Chondrocyte (in vitro differentiated cells): ENCODE results near the gene TOR1B. TPM values are rescaled to one million over a fixed set of nuclear protein-coding genes. Genes with fewer than 3 reads are reported as not detected.

Source experiments
- DNase-seq: peaks from one replicate; pipeline ENCODE4 v3.0.0; 2021; ENCODE audit warnings: mixed read lengths, low spot score
- H3K27ac Mint-ChIP-seq: one replicate; pipeline ENCODE4 v1.8.0; 2021; ENCODE audit warnings: mild to moderate bottlenecking, moderate library complexity, mixed read lengths; ENCODE audit not compliant: unreplicated experiment
- H3K27me3 Mint-ChIP-seq: 2 replicates; pipeline ENCODE4 v1.8.0; 2021; ENCODE audit warnings: low read depth, mixed read lengths
- H3K36me3 Mint-ChIP-seq: 2 replicates; pipeline ENCODE4 v1.8.0; 2021; ENCODE audit warnings: low read depth, mixed read lengths
- H3K4me1 Mint-ChIP-seq: 2 replicates; pipeline ENCODE4 v1.8.0; 2021; ENCODE audit warnings: low read depth, mild to moderate bottlenecking, mixed read lengths
- H3K4me3 Mint-ChIP-seq: one replicate; pipeline ENCODE4 v1.8.0; 2021; ENCODE audit warnings: mild to moderate bottlenecking, moderate library complexity, mixed read lengths; ENCODE audit not compliant: unreplicated experiment
- H3K9me3 Mint-ChIP-seq: 2 replicates; pipeline ENCODE4 v1.8.0; 2021; ENCODE audit warnings: low read depth, mixed read lengths
- total RNA-seq: library from RNA; stranded (reverse); gene quantifications from 3 replicates; pipeline ENCODE4 v1.2.1, GENCODE V29; 2021
- TF ChIP-seq, protein P1 (sequence below): fragments of 200-600 bp; sonication (generic); IDR thresholded peaks from 2 replicates; pipeline ENCODE4 v1.5.0; 2021; ENCODE audit warnings: antibody characterized with exemption, mild to moderate bottlenecking, moderate library complexity

TOR1B gene
- total RNA-seq, 1 donor from 2014 or later: 39.4 TPM

DNA sequence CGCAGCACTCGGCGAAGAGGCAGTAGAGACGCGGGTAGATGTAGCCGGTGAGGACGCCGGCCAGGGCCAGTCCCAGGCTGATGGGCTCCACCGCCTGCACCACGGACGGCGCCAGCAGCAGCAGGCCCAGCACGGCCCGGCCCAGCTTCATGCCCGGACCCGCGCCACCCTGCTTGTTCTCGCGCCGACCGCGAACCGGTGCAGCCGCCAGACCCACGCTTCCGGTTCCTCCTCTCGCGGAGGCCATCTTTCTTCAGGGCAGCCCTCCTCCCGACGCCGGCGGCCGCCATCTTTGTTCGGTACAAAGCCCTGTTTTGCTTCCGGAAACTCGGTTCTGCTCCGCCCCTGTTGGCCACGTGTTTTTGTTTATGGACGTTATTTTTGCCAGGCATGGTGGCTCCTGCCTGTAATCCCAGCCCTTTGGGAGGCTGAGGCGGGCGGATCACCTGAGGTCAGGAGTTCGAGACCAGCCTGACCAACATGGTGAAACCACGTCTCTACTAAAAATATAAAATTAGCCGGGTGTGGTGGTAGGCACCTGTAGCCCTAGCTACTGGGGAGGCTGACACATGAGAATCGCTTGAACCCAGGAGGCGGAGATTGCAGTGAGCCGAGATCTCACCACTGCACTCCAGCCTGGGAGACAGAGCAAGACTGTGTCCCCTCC, 21.1 kb downstream of the TOR1B start, which contains the start of gene TOR1A:
Gene TOR1A (minus strand): TSS at position 202 of the 667 bp plus-strand sequence. CDS start 51 bp downstream, at position 151.
- no peaks in the 10 kb centered on the region for H3K9me3 Mint-ChIP-seq
- no peaks in the 10 kb centered on the region for H3K27me3 Mint-ChIP-seq
- peak within 1 kb of the TSS; percentile 80 for H3K27ac Mint-ChIP-seq
- DNase-seq: no peak
- peak within 1 kb of the TSS; percentile 82 for H3K4me3 Mint-ChIP-seq
- TF ChIP-seq, protein P1, sequence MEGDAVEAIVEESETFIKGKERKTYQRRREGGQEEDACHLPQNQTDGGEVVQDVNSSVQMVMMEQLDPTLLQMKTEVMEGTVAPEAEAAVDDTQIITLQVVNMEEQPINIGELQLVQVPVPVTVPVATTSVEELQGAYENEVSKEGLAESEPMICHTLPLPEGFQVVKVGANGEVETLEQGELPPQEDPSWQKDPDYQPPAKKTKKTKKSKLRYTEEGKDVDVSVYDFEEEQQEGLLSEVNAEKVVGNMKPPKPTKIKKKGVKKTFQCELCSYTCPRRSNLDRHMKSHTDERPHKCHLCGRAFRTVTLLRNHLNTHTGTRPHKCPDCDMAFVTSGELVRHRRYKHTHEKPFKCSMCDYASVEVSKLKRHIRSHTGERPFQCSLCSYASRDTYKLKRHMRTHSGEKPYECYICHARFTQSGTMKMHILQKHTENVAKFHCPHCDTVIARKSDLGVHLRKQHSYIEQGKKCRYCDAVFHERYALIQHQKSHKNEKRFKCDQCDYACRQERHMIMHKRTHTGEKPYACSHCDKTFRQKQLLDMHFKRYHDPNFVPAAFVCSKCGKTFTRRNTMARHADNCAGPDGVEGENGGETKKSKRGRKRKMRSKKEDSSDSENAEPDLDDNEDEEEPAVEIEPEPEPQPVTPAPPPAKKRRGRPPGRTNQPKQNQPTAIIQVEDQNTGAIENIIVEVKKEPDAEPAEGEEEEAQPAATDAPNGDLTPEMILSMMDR: no peak
- H3K36me3 Mint-ChIP-seq: peaks cover 6% of the 10 kb centered on the region
- peaks cover 11% of the 10 kb centered on the region for H3K4me1 Mint-ChIP-seq

DNA sequence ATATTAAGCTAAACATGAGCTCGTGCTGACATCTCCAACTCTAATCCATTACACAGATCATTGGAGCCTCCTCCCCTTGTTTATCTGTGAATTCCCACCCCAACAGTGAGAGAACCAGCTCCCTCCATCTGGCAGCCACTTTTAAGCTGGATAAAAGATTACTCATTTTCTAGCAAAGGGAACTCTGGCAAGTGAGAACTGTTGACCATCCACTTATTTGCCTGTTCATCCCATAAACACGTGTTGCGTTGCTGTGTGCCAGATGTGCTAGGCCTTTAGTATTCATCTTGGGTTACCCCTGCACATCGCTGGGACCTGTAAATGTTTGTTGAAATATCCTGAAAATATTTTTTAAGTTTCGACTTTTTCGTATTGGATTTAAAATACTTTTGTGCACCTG, 23.4 kb downstream of the TOR1B start:
- H3K4me3 Mint-ChIP-seq: no peak overlapping the region
- peaks cover 11% of the 10 kb centered on the region for H3K4me1 Mint-ChIP-seq
- TF ChIP-seq, protein P1: no peak
- no peak for DNase-seq
- H3K9me3 Mint-ChIP-seq: no peaks in the 10 kb centered on the region
- H3K36me3 Mint-ChIP-seq: peaks cover 9% of the 10 kb centered on the region
- H3K27me3 Mint-ChIP-seq: no peaks in the 10 kb centered on the region
- H3K27ac Mint-ChIP-seq: no peak overlapping the region

DNA sequence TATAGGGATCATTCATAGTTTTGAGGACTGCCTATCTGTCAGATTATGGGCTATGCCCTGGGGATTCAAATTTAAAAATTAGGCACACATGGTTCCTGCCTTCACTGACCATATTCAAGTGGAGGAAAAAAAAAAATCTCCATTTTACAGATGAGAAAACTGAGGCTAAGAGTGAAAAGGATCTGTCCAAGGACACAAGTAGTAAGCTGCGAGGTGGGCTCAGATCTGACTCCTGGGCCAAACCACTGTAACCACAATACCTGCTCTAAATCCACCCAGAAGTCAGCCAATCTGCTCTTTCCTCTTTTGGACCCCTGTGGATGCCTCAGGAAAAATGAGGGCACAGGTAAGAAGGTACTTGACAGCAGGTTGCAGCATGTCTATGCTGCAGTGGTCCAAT, 23.8 kb downstream of the TOR1B start:
- TF ChIP-seq, protein P1: no peak
- peaks cover 11% of the 10 kb centered on the region for H3K4me1 Mint-ChIP-seq
- no peak overlapping the region for H3K27ac Mint-ChIP-seq
- no peaks in the 10 kb centered on the region for H3K9me3 Mint-ChIP-seq
- no peak overlapping the region for H3K4me3 Mint-ChIP-seq
- no peak for DNase-seq
- peaks cover 9% of the 10 kb centered on the region for H3K36me3 Mint-ChIP-seq
- H3K27me3 Mint-ChIP-seq: no peaks in the 10 kb centered on the region

- DNase-seq: no peak
- TF ChIP-seq, protein P1: no peak
- peaks cover 9% of the 10 kb centered on the region for H3K36me3 Mint-ChIP-seq
- H3K9me3 Mint-ChIP-seq: no peaks in the 10 kb centered on the region
- H3K27ac Mint-ChIP-seq: no peak overlapping the region
- H3K4me3 Mint-ChIP-seq: no peak overlapping the region
- H3K4me1 Mint-ChIP-seq: peaks cover 1% of the 10 kb centered on the region
- H3K27me3 Mint-ChIP-seq: no peaks in the 10 kb centered on the region
These were observed 25.1 kb downstream of the TOR1B start for GRCh38 chr9:129828051-129828450.

DNA sequence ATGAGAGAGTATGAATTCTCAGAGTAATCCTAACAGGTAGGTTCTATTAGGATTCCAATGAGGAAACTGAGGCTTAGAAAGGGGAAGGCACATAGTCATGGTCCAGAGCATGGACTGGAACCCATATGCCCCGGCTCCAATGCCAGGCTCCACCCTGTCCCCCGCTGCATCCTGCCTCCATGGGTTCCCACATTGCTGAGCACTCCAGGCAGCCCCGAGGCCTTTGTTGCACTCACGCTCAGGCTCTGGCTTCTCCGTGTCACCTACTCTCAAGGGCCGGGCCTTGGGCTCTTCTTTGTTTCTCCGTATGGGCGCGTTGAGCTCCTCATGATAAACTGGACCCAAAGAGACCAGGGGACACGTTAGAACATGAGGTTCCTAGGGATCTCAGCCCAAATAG, 26.0 kb downstream of the TOR1B start:
- H3K36me3 Mint-ChIP-seq: peaks cover 9% of the 10 kb centered on the region

More for the DNA sequence above, 26.0 kb downstream of the TOR1B start:
- TF ChIP-seq, protein P1: no peak
- no peak for DNase-seq
- Mint-ChIP-seq H3K4me3 (no peak overlapping the region), H3K4me1 (peaks cover 8% of the 10 kb centered on the region), H3K9me3 (no peaks in the 10 kb centered on the region), H3K27ac (no peak overlapping the region), H3K27me3 (no peaks in the 10 kb centered on the region)
